ENCODE results near the gene BCAN.

DNA sequence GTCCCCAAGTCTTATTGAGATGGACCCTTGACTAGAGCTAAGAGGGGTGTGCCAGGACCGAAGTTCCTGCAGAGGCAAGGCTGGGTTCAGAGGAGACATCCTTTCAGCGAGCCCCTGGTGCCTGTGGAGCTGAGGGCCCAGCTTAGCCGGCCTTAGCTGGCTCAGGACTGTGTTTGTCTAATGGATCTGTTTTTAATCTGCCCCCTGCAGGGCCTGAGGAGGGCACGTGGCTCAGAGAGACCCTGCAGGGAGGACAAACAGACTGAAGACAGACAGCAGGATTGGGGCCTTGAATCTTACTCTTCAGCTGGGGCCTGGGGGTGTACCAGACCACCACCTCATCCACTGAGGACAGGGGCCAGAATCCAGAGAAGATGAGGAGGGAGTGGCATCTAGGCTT is 61.8 kb downstream of the BCAN start:
- TF ChIP-seq MAFK (IDR thresholded peaks at IDR 0.05; ENCODE audit: low read depth, low read length) (no peak), CHD1 (IDR thresholded peaks at IDR 0.05; ENCODE audit: low read depth, low read length) (no peak), POLR2A (IDR thresholded peaks at IDR 0.05; ENCODE audit: low read depth, low read length) (no peak), CEBPB (IDR thresholded peaks at IDR 0.05; ENCODE audit: low read depth, low read length) (no peak), RAD21 (IDR thresholded peaks at IDR 0.05; ENCODE audit: low read length) (no peak), NFE2L2 (IDR thresholded peaks at IDR 0.05; ENCODE audit: low read depth, low read length) (no peak)
- TF ChIP-seq, protein P1, sequence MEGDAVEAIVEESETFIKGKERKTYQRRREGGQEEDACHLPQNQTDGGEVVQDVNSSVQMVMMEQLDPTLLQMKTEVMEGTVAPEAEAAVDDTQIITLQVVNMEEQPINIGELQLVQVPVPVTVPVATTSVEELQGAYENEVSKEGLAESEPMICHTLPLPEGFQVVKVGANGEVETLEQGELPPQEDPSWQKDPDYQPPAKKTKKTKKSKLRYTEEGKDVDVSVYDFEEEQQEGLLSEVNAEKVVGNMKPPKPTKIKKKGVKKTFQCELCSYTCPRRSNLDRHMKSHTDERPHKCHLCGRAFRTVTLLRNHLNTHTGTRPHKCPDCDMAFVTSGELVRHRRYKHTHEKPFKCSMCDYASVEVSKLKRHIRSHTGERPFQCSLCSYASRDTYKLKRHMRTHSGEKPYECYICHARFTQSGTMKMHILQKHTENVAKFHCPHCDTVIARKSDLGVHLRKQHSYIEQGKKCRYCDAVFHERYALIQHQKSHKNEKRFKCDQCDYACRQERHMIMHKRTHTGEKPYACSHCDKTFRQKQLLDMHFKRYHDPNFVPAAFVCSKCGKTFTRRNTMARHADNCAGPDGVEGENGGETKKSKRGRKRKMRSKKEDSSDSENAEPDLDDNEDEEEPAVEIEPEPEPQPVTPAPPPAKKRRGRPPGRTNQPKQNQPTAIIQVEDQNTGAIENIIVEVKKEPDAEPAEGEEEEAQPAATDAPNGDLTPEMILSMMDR (conservative IDR thresholded peaks at IDR 0.05; ENCODE audit: low read depth, low read length) = no peak

Data from IMR-90 (cell line).